Measurements from ENCODE around the gene TARM1.

DNA sequence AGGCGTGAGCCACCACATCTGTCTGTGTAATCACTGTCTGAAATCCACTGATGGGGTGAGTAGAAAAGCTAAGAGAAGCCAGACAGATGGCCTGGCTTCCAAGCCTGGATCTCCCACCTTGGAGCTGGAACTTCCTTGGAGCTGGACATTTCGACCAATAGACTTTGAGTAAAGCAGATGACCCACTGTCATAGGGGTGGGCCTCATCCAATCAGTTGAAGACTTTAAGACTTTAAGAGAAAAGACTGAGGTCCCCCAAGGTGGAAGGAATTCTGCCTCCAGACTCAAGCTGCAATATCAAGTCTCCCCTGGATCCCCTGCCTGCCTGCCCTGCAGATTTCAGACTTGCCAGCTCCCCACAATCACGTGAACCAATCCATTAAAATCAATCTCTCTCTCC is 38.2 kb downstream of the TARM1 start:
- TF ChIP-seq POLR2AphosphoS5 (IDR thresholded peaks at IDR 0.05; ENCODE audit: low read depth, low read length), result no peak
- no peak for TF ChIP-seq TAF1 (IDR thresholded peaks at IDR 0.05; ENCODE audit: low read depth, low read length)
- TF ChIP-seq POLR2A (IDR thresholded peaks at IDR 0.05; ENCODE audit: low read depth, low read length), result no peak

Measured in GM12891 (cell line).